CD14-positive monocyte (primary cell): ENCODE results near the gene TRIM33. TPM values are rescaled to one million over a fixed set of nuclear protein-coding genes. Genes with fewer than 3 reads are reported as not detected.

ENCODE experiments used
- DNase-seq, 3 donors: peaks; one replicate each; pipeline ENCODE4 v3.0.0-alpha.2; 2011 to 2022
- H2AFZ ChIP-seq: 2 replicates; pipeline ENCODE4 v1.6.0; 2012; ENCODE audit warnings: mild to moderate bottlenecking, low read depth, low read length, inconsistent platforms; ENCODE audit not compliant: insufficient read depth, poor library complexity, severe bottlenecking
- H3K27ac ChIP-seq, 2 donors: 1 replicate in 1 of 2; 2 replicates in 1 of 2; pipeline ENCODE4 v1.5.1; 2012 to 2013; ENCODE audit warnings: low read length in 2 of 2, control low read depth in 1 of 2, inconsistent platforms in 1 of 2, low read depth in 1 of 2, mild to moderate bottlenecking in 1 of 2
- H3K27me3 ChIP-seq, 2 donors: one replicate each; pipeline versions ENCODE4 v1.6.0 to v1.6.1; 2011 to 2013; ENCODE audit warnings: low read length in 2 of 2; ENCODE audit not compliant: control insufficient read depth in 2 of 2, insufficient read depth in 2 of 2
- H3K36me3 ChIP-seq, 2 donors: replicated peaks in 1 of 2; 1 replicate in 1 of 2; 2 replicates in 1 of 2; pipeline versions ENCODE4 v1.5.1 to v1.6.1; 2012 to 2013; ENCODE audit warnings: low read length in 2 of 2, control low read depth in 1 of 2, inconsistent platforms in 1 of 2, mild to moderate bottlenecking in 1 of 2; ENCODE audit not compliant: insufficient read depth in 2 of 2, control insufficient read depth in 1 of 2
- H3K4me1 ChIP-seq, 2 donors: 1 replicate in 1 of 2; 2 replicates in 1 of 2; pipeline versions ENCODE4 v1.5.1 to v1.6.1; 2012 to 2013; ENCODE audit warnings: low read length in 2 of 2, control low read depth in 1 of 2, inconsistent platforms in 1 of 2, mild to moderate bottlenecking in 1 of 2, moderate library complexity in 1 of 2; ENCODE audit not compliant: insufficient read depth in 2 of 2, control insufficient read depth in 1 of 2
- H3K4me2 ChIP-seq: replicated peaks from 2 replicates; pipeline ENCODE3; 2012; ENCODE audit warnings: low read length, moderate library complexity, mild to moderate bottlenecking; ENCODE audit not compliant: poor library complexity, severe bottlenecking; ENCODE audit errors: extremely low read depth
- H3K4me3 ChIP-seq, 3 experiments: fragments of 200-600 bp in 1 of 3; sonication (generic) in 1 of 3; replicated peaks in 1 of 3; 1 replicate in 2 of 3; 2 replicates in 1 of 3; pipeline ENCODE4 v1.5.1; 2011 to 2013; ENCODE audit warnings: low read length in 3 of 3, mild to moderate bottlenecking in 3 of 3, control low read depth in 2 of 3, low read depth in 2 of 3, inconsistent platforms in 1 of 3, moderate library complexity in 1 of 3
- H3K79me2 ChIP-seq: 2 replicates; pipeline ENCODE4 v1.6.0; 2012; ENCODE audit warnings: mild to moderate bottlenecking, control low read depth, inconsistent platforms, low read length, moderate library complexity; ENCODE audit not compliant: insufficient read depth
- H3K9ac ChIP-seq: 2 replicates; pipeline ENCODE4 v1.6.0; 2017; ENCODE audit warnings: low read length, mild to moderate bottlenecking; ENCODE audit not compliant: insufficient read depth, poor library complexity, severe bottlenecking
- H3K9me3 ChIP-seq, 2 donors: replicated peaks in 1 of 2; 1 replicate in 1 of 2; 2 replicates in 1 of 2; pipeline versions ENCODE4 v1.5.1 to v1.6.1; 2012 to 2013; ENCODE audit warnings: low read length in 2 of 2, control low read depth in 1 of 2; ENCODE audit not compliant: control insufficient read depth in 1 of 2, insufficient read depth in 1 of 2
- H4K20me1 ChIP-seq: 2 replicates; pipeline ENCODE4 v1.6.0; 2012; ENCODE audit warnings: mild to moderate bottlenecking, low read length, control low read depth, moderate library complexity; ENCODE audit not compliant: insufficient read depth
- H3K27ac Mint-ChIP-seq, 7 donors: one replicate each; pipeline ENCODE4 v1.8.0; 2020; ENCODE audit warnings: mild to moderate bottlenecking in 7 of 7, mixed read lengths in 7 of 7, moderate library complexity in 6 of 7, inconsistent platforms in 2 of 7
- H3K27me3 Mint-ChIP-seq, 3 donors: one replicate each; pipeline ENCODE4 v1.8.0; 2021 to 2022; ENCODE audit warnings: low read depth in 3 of 3, mild to moderate bottlenecking in 3 of 3, mixed read lengths in 3 of 3, moderate library complexity in 3 of 3, inconsistent platforms in 1 of 3
- H3K36me3 Mint-ChIP-seq, 2 donors: one replicate each; pipeline ENCODE4 v1.8.0; 2020; ENCODE audit warnings: mixed read lengths in 2 of 2, inconsistent platforms in 1 of 2, mild to moderate bottlenecking in 1 of 2
- H3K4me1 Mint-ChIP-seq: one replicate; pipeline ENCODE4 v1.8.0; 2020; ENCODE audit warnings: mild to moderate bottlenecking, mixed read lengths
- H3K4me3 Mint-ChIP-seq, 2 donors: one replicate each; pipeline ENCODE4 v1.8.0; 2020; ENCODE audit warnings: mild to moderate bottlenecking in 2 of 2, mixed read lengths in 2 of 2, moderate library complexity in 1 of 2
- H3K9me3 Mint-ChIP-seq, 7 donors: one replicate each; pipeline ENCODE4 v1.8.0; 2020 to 2022; ENCODE audit warnings: mixed read lengths in 7 of 7, mild to moderate bottlenecking in 6 of 7, moderate library complexity in 6 of 7, inconsistent platforms in 2 of 7
- WGBS: methylation state at CpG from one replicate; pipeline ENCODE4 v1.1.5; 2013; ENCODE audit warnings: missing lambda C conversion rate; ENCODE audit not compliant: insufficient coverage; 5-methylcytosine and 5-hydroxymethylcytosine counted together
- intact Hi-C, 2 donors: fragments of 100-400 bp; cut with micrococcal nuclease; formaldehyde crosslinking; loops; one replicate each; pipeline versions ENCODE4 v1.15.0 to v1.15.1; 2023
- polyA plus RNA-seq, 3 donors: library from polyadenylated mRNA; depleted of rRNA in 1 of 3; unstranded in 2 of 3; stranded (reverse) in 1 of 3; fragments of 300-500 nt in 2 of 3; fragments of >200 nt in 1 of 3; fragmentation: Illumina TruSeq in 2 of 3; gene quantifications; 1 replicate in 2 of 3; 2 replicates in 1 of 3; pipeline ENCODE4 v1.2.3, GENCODE V29; 2012 to 2021
- TF ChIP-seq, protein P1 (sequence below): fragments of 200-600 bp; IDR thresholded peaks from one replicate; pipeline ENCODE4 v1.8.0; 2022; ENCODE audit warnings: antibody characterized with exemption, mild to moderate bottlenecking

TRIM33 gene
- polyA plus RNA-seq, 3 donors, result 11.8 to 16.5 (median 13.7) TPM

DNA sequence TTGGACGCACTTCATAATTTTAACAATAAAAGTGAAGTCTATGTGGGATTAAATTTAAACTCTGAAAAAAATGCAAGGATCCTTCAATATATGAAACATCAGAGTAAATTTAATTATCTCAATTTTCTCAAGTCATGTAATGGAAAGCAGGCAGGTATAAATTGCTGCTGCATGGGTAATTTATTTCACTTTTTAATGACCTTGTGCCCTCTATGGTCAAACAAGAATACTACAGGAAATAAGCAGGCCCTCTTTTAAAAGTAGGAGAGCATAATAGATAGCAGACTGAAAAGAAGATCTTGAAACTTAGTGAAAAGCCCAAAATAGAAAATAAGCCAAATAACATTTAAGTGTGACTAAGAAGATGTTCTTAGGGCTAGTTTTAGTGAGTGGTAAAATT is 47.5 kb upstream of the TRIM33 start:
- Histone ChIP-seq H3K27ac (no peak overlapping the region), H3K36me3 (no peaks in the 10 kb centered on the region), H4K20me1 (no peaks in the 10 kb centered on the region), H3K27me3 (no peaks in the 10 kb centered on the region), H3K9me3 (no peaks in the 10 kb centered on the region), H3K4me2 (no peak overlapping the region), H2AFZ (no peak overlapping the region), H3K9ac (no peak overlapping the region), H3K79me2 (no peaks in the 10 kb centered on the region), H3K4me1 (peaks cover 13 to 16% of the 10 kb centered on the region in 2 donors), H3K4me3 (no peak overlapping the region)
- Mint-ChIP-seq H3K27ac (peak overlapping the region in 1 of 7 donors; percentile 6), H3K4me1 (peaks cover 26% of the 10 kb centered on the region), H3K4me3 (no peak overlapping the region), H3K27me3 (peaks cover 0 to 4% (median 2%) of the 10 kb centered on the region in 3 donors), H3K36me3 (no peaks in the 10 kb centered on the region), H3K9me3 (peaks cover 0 to 5% (median 0%) of the 10 kb centered on the region in 7 donors)
- TF ChIP-seq, protein P1, sequence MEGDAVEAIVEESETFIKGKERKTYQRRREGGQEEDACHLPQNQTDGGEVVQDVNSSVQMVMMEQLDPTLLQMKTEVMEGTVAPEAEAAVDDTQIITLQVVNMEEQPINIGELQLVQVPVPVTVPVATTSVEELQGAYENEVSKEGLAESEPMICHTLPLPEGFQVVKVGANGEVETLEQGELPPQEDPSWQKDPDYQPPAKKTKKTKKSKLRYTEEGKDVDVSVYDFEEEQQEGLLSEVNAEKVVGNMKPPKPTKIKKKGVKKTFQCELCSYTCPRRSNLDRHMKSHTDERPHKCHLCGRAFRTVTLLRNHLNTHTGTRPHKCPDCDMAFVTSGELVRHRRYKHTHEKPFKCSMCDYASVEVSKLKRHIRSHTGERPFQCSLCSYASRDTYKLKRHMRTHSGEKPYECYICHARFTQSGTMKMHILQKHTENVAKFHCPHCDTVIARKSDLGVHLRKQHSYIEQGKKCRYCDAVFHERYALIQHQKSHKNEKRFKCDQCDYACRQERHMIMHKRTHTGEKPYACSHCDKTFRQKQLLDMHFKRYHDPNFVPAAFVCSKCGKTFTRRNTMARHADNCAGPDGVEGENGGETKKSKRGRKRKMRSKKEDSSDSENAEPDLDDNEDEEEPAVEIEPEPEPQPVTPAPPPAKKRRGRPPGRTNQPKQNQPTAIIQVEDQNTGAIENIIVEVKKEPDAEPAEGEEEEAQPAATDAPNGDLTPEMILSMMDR, result peak; percentile 69
- DNase-seq, result peak in 1 of 3 donors; percentile 14
- intact Hi-C loops, result loop anchor here in 1 of 2 donors (10.0 kb wide), 1 partner anchor 214 kb away; no protein-coding TSS in a partner anchor
- no CpG with 5 or more reads among the region's 1 CpG for WGBS

DNA sequence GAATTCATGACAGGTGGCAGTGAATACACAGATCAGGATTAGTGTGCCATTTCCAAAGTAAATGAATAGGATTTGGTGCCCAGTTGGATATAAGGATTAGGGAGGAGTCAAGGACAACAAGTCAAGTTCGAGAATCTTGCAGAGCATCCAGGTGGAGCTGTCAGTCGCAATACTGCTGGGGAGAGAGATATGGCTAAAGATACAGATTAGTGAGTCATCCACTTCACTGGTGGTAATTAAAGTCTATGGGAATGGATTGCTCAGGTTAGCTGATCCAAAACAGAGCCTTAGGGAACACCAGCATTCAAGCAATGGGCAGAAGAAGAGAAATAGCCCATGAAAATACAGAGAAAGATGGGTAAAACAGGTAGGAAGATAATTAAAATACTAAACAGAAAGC is 43.6 kb upstream of the TRIM33 start:
- no peak overlapping the region for H3K4me3 ChIP-seq
- no peak overlapping the region for H3K4me3 Mint-ChIP-seq
- TF ChIP-seq, protein P1, result no peak
- no peaks in the 10 kb centered on the region for H3K79me2 ChIP-seq
- no peak overlapping the region for H2AFZ ChIP-seq
- WGBS, result 100% methylated on average over 1 of the region's 2 CpGs
- H4K20me1 ChIP-seq, result no peaks in the 10 kb centered on the region
- H3K27ac ChIP-seq, result no peak overlapping the region
- peaks cover 0 to 5% (median 0%) of the 10 kb centered on the region in 7 donors for H3K9me3 Mint-ChIP-seq
- H3K27ac Mint-ChIP-seq, result peak overlapping the region in 1 of 7 donors; percentile 33
- peaks cover 0 to 7% (median 2%) of the 10 kb centered on the region in 3 donors for H3K27me3 Mint-ChIP-seq
- H3K36me3 ChIP-seq, result no peaks in the 10 kb centered on the region
- no peak for DNase-seq
- no peaks in the 10 kb centered on the region for H3K27me3 ChIP-seq
- intact Hi-C loops, result loop anchor here in 1 of 2 donors (10.0 kb wide), 1 partner anchor 210 kb away; no protein-coding TSS in a partner anchor
- H3K4me2 ChIP-seq, result no peak overlapping the region
- peaks cover 12% of the 10 kb centered on the region for H3K4me1 Mint-ChIP-seq
- H3K9me3 ChIP-seq, result no peaks in the 10 kb centered on the region
- H3K4me1 ChIP-seq, result peaks cover 9 to 14% of the 10 kb centered on the region in 2 donors
- H3K9ac ChIP-seq, result no peak overlapping the region
- no peaks in the 10 kb centered on the region for H3K36me3 Mint-ChIP-seq
